Stomach (tissue), 4 donors: Measurements from ENCODE around the gene TMEM250.

Experiments used
- POLR2AphosphoS5 ChIP-seq, 3 donors: sonication (generic); formaldehyde crosslinking; IDR thresholded peaks; one replicate each; pipeline ENCODE4 v1.6.1; 2016; ENCODE audit warnings: antibody characterized with exemption in 3 of 3
- TF ChIP-seq, protein P1 (sequence below), 7 experiments: fragments of 450-650 bp in 4 of 7; fragments of 200-600 bp in 3 of 7; sonication (generic) in 3 of 7; IDR thresholded peaks; one replicate each; pipeline ENCODE4 v1.5.1; 2016 to 2019; ENCODE audit warnings: antibody characterized with exemption in 7 of 7, control low read depth in 2 of 7, mild to moderate bottlenecking in 1 of 7

DNA sequence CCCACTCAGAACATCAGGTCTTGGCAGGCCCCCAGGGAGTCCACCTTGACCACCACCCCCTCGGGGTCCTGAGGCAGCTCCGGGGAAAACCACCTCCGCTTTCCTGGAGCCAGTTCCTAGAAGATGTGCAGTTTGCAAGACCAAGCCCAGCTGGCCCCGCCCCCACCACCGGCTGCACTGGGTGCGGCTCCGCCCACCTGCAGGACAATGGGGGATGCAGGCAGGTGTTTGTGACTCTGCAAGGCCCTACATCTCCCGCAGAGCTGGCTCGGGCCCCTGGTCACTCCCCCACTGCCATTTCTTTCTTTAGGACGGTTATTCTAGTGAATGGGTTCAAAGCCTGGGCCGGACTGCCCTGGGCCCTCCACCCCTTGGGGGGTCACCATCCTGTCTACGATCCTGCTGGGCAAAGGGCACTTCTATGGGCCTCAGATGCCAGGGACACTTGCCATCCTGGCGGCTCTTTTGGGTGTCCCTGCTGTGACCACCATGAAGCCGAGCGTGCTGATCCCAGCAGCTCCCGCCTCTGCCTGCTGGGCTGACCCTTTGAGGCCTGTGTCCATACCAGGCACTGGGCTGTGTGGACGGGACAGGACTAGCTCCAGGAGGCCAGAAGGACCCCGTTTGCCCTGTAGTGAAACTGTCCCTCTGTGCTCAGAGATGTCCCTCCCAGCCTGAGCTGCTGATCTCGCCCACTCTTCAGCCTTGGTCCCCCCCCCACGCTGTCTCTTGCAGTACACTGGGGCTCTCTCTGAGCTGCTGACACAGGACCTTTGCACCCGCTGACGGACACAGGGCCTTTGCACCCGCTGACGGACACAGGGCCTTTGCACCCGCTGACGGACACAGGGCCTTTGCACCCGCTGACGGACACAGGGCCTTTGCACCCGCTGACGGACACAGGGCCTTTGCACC is 17.7 kb downstream of the TMEM250 start:
- TF ChIP-seq POLR2AphosphoS5 (IDR thresholded peaks at IDR 0.05) = no peak
- TF ChIP-seq, protein P1, sequence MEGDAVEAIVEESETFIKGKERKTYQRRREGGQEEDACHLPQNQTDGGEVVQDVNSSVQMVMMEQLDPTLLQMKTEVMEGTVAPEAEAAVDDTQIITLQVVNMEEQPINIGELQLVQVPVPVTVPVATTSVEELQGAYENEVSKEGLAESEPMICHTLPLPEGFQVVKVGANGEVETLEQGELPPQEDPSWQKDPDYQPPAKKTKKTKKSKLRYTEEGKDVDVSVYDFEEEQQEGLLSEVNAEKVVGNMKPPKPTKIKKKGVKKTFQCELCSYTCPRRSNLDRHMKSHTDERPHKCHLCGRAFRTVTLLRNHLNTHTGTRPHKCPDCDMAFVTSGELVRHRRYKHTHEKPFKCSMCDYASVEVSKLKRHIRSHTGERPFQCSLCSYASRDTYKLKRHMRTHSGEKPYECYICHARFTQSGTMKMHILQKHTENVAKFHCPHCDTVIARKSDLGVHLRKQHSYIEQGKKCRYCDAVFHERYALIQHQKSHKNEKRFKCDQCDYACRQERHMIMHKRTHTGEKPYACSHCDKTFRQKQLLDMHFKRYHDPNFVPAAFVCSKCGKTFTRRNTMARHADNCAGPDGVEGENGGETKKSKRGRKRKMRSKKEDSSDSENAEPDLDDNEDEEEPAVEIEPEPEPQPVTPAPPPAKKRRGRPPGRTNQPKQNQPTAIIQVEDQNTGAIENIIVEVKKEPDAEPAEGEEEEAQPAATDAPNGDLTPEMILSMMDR (IDR thresholded peaks at IDR 0.05) = no peak
